Adrenal gland (tissue), 5 donors: ENCODE results near the gene CCDC142.

ENCODE experiments used
- POLR2A ChIP-seq, 2 donors: fragments of 450-650 bp; IDR thresholded peaks; one replicate each; pipeline ENCODE4 v1.6.1; 2017; ENCODE audit warnings: antibody characterized with exemption in 2 of 2, mild to moderate bottlenecking in 2 of 2, moderate library complexity in 1 of 2
- TF ChIP-seq, protein P1 (sequence below), 6 experiments: fragments of 450-650 bp in 4 of 6; fragments of 200-600 bp in 2 of 6; sonication (generic) in 1 of 6; IDR thresholded peaks; 1 replicate in 5 of 6; 2 replicates in 1 of 6; pipeline versions ENCODE4 v1.5.1 to v1.8.0; 2016 to 2021; ENCODE audit warnings: antibody characterized with exemption in 6 of 6, mild to moderate bottlenecking in 2 of 6, moderate library complexity in 1 of 6
- donor health status: DM: no; HTN: no; CAD: no.

DNA sequence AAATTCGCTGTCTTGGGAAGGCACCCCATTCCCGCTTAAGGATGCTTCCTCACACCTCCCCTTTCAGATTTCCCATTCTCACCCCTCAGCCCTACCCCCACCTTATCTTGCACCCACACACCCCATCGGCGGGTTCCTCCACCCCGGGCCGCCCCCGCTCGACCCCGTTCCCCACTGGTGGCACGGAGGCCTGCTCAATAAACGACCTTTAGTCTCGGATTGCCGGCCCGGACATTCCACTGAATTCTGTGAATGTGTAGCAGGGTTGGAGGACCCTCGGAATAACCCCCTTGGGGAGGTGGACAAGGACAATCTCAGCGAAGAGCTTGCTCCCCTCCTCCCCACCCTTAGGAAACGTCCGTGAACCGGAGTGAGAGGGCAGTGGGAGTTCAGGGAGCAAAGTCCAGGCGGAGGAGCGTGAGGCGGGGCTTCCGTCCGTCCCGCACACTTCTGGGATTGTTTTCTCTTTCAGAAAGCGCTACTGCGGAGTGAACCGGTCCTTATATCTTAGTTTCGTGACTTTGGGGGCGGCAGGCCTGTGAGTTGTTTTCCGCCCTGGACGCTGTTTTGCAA, 19.4 kb upstream of the CCDC142 start:
- TF ChIP-seq, protein P1, sequence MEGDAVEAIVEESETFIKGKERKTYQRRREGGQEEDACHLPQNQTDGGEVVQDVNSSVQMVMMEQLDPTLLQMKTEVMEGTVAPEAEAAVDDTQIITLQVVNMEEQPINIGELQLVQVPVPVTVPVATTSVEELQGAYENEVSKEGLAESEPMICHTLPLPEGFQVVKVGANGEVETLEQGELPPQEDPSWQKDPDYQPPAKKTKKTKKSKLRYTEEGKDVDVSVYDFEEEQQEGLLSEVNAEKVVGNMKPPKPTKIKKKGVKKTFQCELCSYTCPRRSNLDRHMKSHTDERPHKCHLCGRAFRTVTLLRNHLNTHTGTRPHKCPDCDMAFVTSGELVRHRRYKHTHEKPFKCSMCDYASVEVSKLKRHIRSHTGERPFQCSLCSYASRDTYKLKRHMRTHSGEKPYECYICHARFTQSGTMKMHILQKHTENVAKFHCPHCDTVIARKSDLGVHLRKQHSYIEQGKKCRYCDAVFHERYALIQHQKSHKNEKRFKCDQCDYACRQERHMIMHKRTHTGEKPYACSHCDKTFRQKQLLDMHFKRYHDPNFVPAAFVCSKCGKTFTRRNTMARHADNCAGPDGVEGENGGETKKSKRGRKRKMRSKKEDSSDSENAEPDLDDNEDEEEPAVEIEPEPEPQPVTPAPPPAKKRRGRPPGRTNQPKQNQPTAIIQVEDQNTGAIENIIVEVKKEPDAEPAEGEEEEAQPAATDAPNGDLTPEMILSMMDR (IDR thresholded peaks at IDR 0.05), result no peak
- TF ChIP-seq POLR2A (IDR thresholded peaks at IDR 0.05), result no peak
